ENCODE data around the gene SLC66A1.

GRCh38 chr1:19370453-19371170, 58.5 kb downstream of the SLC66A1 start:
- TF ChIP-seq POLR2AphosphoS5 (IDR thresholded peaks at IDR 0.05; ENCODE audit: low read depth): no peak; the same call in 1 of the 2 replicates
- no peak for TF ChIP-seq CTCF (IDR thresholded peaks at IDR 0.05; ENCODE audit: insufficient read depth, low read length)
- TF ChIP-seq SPI1 (IDR thresholded peaks at IDR 0.05; ENCODE audit: borderline replicate concordance, low read depth): no peak
- TF ChIP-seq GABPA (IDR thresholded peaks at IDR 0.05; ENCODE audit: low read depth): no peak

Measured in HL-60 (cell line).